CD4-positive, CD25-positive, alpha-beta regulatory T cell (primary cell): ENCODE results near the gene ARAP1. TPM values are rescaled to one million over a fixed set of nuclear protein-coding genes. Genes with fewer than 3 reads are reported as not detected.
A peak's percentile ranks its signal among the peaks of the same experiment; 100 is the strongest.

Experiments
- ATAC-seq, 2 donors: fragments of 150-1000 bp; cut with Tn5 transposase; one replicate each; pipeline ENCODE4 v1.10.0; 2021; ENCODE audit warnings: low read depth in 2 of 2, moderate number of reproducible peaks in 2 of 2, moderate library complexity in 1 of 2
- DNase-seq, 3 donors: peaks; one replicate each; pipeline versions ENCODE4 v3.0.0 to v3.0.0-alpha.2; 2012 to 2022; ENCODE audit warnings: mixed read lengths in 1 of 3
- H3K27ac ChIP-seq: one replicate; pipeline ENCODE4 v1.7.0; 2013; ENCODE audit warnings: mild to moderate bottlenecking, low read length; ENCODE audit not compliant: insufficient read depth, poor library complexity, severe bottlenecking
- H3K27me3 ChIP-seq: one replicate; pipeline ENCODE4 v1.7.0; 2013; ENCODE audit warnings: low read length; ENCODE audit not compliant: control insufficient read depth, insufficient read depth
- H3K36me3 ChIP-seq: one replicate; pipeline ENCODE4 v1.7.0; 2013; ENCODE audit warnings: mild to moderate bottlenecking, low read length, moderate library complexity; ENCODE audit not compliant: control insufficient read depth, insufficient read depth
- H3K4me1 ChIP-seq: 2 replicates; pipeline ENCODE4 v1.7.0; 2013; ENCODE audit warnings: mild to moderate bottlenecking, low read length; ENCODE audit not compliant: insufficient read depth, control insufficient read depth, poor library complexity, severe bottlenecking
- H3K4me3 ChIP-seq: one replicate; pipeline ENCODE4 v1.7.0; 2013; ENCODE audit warnings: low read depth, mild to moderate bottlenecking, low read length, moderate library complexity
- H3K9me3 ChIP-seq, 2 experiments: 1 replicate in 1 of 2; 2 replicates in 1 of 2; pipeline ENCODE4 v1.7.0; 2013; ENCODE audit warnings: low read length in 2 of 2, mild to moderate bottlenecking in 1 of 2, moderate library complexity in 1 of 2; ENCODE audit not compliant: control insufficient read depth in 2 of 2
- H3K27ac Mint-ChIP-seq, 3 donors: one replicate each; pipeline ENCODE4 v1.8.0; 2020 to 2022; ENCODE audit warnings: mild to moderate bottlenecking in 3 of 3, mixed read lengths in 3 of 3, moderate library complexity in 2 of 3
- H3K27me3 Mint-ChIP-seq: one replicate; pipeline ENCODE4 v1.8.0; 2022; ENCODE audit warnings: mild to moderate bottlenecking, mixed read lengths
- H3K36me3 Mint-ChIP-seq: one replicate; pipeline ENCODE4 v1.8.0; 2020; ENCODE audit warnings: mixed read lengths
- H3K4me1 Mint-ChIP-seq, 4 donors: one replicate each; pipeline ENCODE4 v1.8.0; 2020 to 2022; ENCODE audit warnings: mixed read lengths in 4 of 4, mild to moderate bottlenecking in 1 of 4
- H3K4me3 Mint-ChIP-seq, 4 donors: one replicate each; pipeline ENCODE4 v1.8.0; 2020 to 2022; ENCODE audit warnings: mild to moderate bottlenecking in 4 of 4, mixed read lengths in 4 of 4, moderate library complexity in 3 of 4
- H3K9me3 Mint-ChIP-seq, 7 donors: one replicate each; pipeline ENCODE4 v1.8.0; 2020 to 2022; ENCODE audit warnings: mixed read lengths in 7 of 7, mild to moderate bottlenecking in 3 of 7, moderate library complexity in 2 of 7
- polyA plus RNA-seq, 4 donors: library from polyadenylated mRNA; unstranded; fragments of 300-500 nt; fragmentation: Illumina TruSeq; gene quantifications; one replicate each; pipeline ENCODE4 v1.2.3, GENCODE V29; 2021
- total RNA-seq: library from RNA; stranded (reverse); gene quantifications from one replicate; pipeline ENCODE4 v1.2.3, GENCODE V29; 2022

Gene ARAP1
- total and polyA plus RNA-seq, 5 donors from 2014 or later, result 24.7 to 136 (median 31.5) TPM

- Mint-ChIP-seq H3K4me1 (peaks cover 5 to 69% (median 51%) of the 10 kb centered on the region in 4 donors), H3K9me3 (no peaks in the 10 kb centered on the region), H3K27ac (peak overlapping the region; percentile 98 to 99 (median 99)), H3K27me3 (no peaks in the 10 kb centered on the region), H3K4me3 (peak overlapping the region; percentile 20 to 85 (median 81)), H3K36me3 (peaks cover 8% of the 10 kb centered on the region)
- no peak for DNase-seq
- H3K4me1 ChIP-seq, result peaks cover 65% of the 10 kb centered on the region
- no peak for ATAC-seq
- H3K27me3 ChIP-seq, result no peaks in the 10 kb centered on the region
- H3K27ac ChIP-seq, result peak overlapping the region; percentile 80
- H3K4me3 ChIP-seq, result no peak overlapping the region
- H3K9me3 ChIP-seq, result no peaks in the 10 kb centered on the region
- no peaks in the 10 kb centered on the region for H3K36me3 ChIP-seq
Observed at GRCh38 chr11:72737336-72737735, 14.9 kb downstream of the ARAP1 start.

GRCh38 chr11:72736452-72737069 is 15.6 kb downstream of the ARAP1 start:
- peaks cover 57% of the 10 kb centered on the region for H3K4me1 ChIP-seq

DNA sequence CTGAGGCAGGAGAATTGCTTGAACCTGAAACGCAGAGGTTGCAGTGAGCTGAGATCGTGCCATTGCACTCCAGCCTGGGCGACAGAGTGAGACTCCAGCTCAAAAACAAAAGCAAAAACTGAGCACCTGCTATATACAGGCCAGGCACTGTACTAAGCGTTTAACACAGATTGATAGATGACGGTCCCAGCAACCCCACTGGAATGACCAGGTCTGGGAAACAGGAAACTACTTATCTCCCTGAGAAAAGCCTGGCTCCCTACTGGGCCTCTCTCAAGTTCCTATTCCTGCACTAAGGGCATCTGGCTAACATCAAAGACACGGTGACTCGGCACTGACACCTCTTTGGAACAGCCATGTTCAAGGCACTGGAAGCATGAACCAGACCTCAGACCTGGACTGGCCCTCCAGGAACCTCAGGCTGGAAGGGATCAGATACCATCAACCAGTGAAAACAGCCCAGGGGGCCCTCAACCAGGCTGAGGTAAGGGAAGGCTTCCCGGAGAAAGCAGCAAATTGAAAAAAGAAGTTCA is 16.6 kb downstream of the ARAP1 start:
- Histone ChIP-seq H3K4me1 (peaks cover 47% of the 10 kb centered on the region), H3K36me3 (peaks cover 3% of the 10 kb centered on the region), H3K27ac (peak overlapping the region; percentile 80), H3K27me3 (no peaks in the 10 kb centered on the region), H3K4me3 (no peak overlapping the region), H3K9me3 (no peaks in the 10 kb centered on the region)
- DNase-seq (no peak), ATAC-seq (no peak)
- Mint-ChIP-seq H3K9me3 (peaks cover 0 to 2% (median 0%) of the 10 kb centered on the region in 7 donors), H3K36me3 (peaks cover 18% of the 10 kb centered on the region), H3K27ac (peak overlapping the region; percentile 36 to 99 (median 60)), H3K27me3 (no peaks in the 10 kb centered on the region), H3K4me1 (peaks cover 9 to 55% (median 40%) of the 10 kb centered on the region in 4 donors), H3K4me3 (no peak overlapping the region)

More at GRCh38 chr11:72736452-72737069, 15.6 kb downstream of the ARAP1 start:
- ATAC-seq (peak; percentile 84 to 90), DNase-seq (peak; percentile 39 to 90 (median 76))
- no peaks in the 10 kb centered on the region for H3K27me3 ChIP-seq
- H3K4me3 ChIP-seq, result peak overlapping the region; percentile 19
- no peaks in the 10 kb centered on the region for H3K27me3 Mint-ChIP-seq
- H3K4me1 Mint-ChIP-seq, result peaks cover 5 to 61% (median 46%) of the 10 kb centered on the region in 4 donors
- H3K36me3 ChIP-seq, result peaks cover under 1% of the 10 kb centered on the region
- peaks cover 9% of the 10 kb centered on the region for H3K36me3 Mint-ChIP-seq
- peak overlapping the region; percentile 98 to 99 (median 99) for H3K27ac Mint-ChIP-seq
- H3K9me3 Mint-ChIP-seq, result peaks cover 0 to 1% (median 0%) of the 10 kb centered on the region in 7 donors
- H3K4me3 Mint-ChIP-seq, result peak overlapping the region; percentile 34 to 85 (median 78)
- H3K27ac ChIP-seq, result peak overlapping the region; percentile 80
- H3K9me3 ChIP-seq, result no peaks in the 10 kb centered on the region

GRCh38 chr11:72732329-72732728 is 19.9 kb downstream of the ARAP1 start:
- Mint-ChIP-seq H3K9me3 (peaks cover 0 to 2% (median 0%) of the 10 kb centered on the region in 7 donors), H3K27me3 (no peaks in the 10 kb centered on the region), H3K36me3 (peaks cover 15% of the 10 kb centered on the region), H3K27ac (peak overlapping the region in 1 of 3 donors; percentile 83), H3K4me3 (no peak overlapping the region), H3K4me1 (peaks cover 16 to 42% (median 28%) of the 10 kb centered on the region in 4 donors)
- Histone ChIP-seq H3K4me1 (peaks cover 17% of the 10 kb centered on the region), H3K27ac (no peak overlapping the region), H3K27me3 (no peaks in the 10 kb centered on the region), H3K4me3 (no peak overlapping the region), H3K36me3 (peaks cover 3% of the 10 kb centered on the region), H3K9me3 (no peaks in the 10 kb centered on the region)
- ATAC-seq, result no peak
- no peak for DNase-seq

DNA sequence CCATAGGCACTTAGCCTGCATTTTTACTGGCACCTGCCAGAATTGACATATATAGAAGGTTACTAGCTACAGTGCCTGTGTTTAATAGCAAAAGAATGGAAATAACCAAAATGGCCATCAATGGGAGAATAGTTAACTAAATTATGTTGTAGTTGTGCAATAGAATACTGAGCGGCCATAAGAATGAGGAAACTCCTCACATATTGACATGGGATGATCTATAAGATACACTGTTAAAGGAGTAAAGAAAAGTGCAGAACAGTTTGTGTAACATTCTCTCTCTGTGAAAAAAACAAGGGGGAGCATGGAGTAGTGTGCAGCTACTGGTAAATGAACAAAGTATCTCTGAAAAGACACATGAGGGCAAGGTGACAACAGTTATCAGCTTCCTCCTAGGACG is 21.5 kb downstream of the ARAP1 start:
- no peak for DNase-seq
- H3K4me1 ChIP-seq, result peaks cover 1% of the 10 kb centered on the region

GRCh38 chr11:72730243-72730642 is 22.0 kb downstream of the ARAP1 start:
- Histone ChIP-seq H3K36me3 (peaks cover 10% of the 10 kb centered on the region), H3K27ac (no peak overlapping the region), H3K9me3 (no peaks in the 10 kb centered on the region), H3K4me3 (no peak overlapping the region), H3K27me3 (no peaks in the 10 kb centered on the region), H3K4me1 (peaks cover 3% of the 10 kb centered on the region)
- Mint-ChIP-seq H3K4me1 (peaks cover 16 to 39% (median 20%) of the 10 kb centered on the region in 4 donors), H3K9me3 (peaks cover 0 to 2% (median 0%) of the 10 kb centered on the region in 7 donors), H3K27me3 (no peaks in the 10 kb centered on the region), H3K4me3 (no peak overlapping the region), H3K36me3 (peaks cover 18% of the 10 kb centered on the region), H3K27ac (peak overlapping the region in 2 of 3 donors; percentile 33 to 83)
- ATAC-seq (no peak), DNase-seq (no peak)

More for the DNA sequence above, 21.5 kb downstream of the ARAP1 start:
- peak overlapping the region in 2 of 3 donors; percentile 43 to 83 for H3K27ac Mint-ChIP-seq
- H3K9me3 Mint-ChIP-seq, result peaks cover 0 to 2% (median 0%) of the 10 kb centered on the region in 7 donors
- H3K4me3 ChIP-seq, result no peak overlapping the region
- H3K27me3 ChIP-seq, result no peaks in the 10 kb centered on the region
- peaks cover 16% of the 10 kb centered on the region for H3K36me3 Mint-ChIP-seq
- peaks cover 14 to 36% (median 17%) of the 10 kb centered on the region in 4 donors for H3K4me1 Mint-ChIP-seq
- no peak for ATAC-seq
- no peaks in the 10 kb centered on the region for H3K27me3 Mint-ChIP-seq
- peaks cover 10% of the 10 kb centered on the region for H3K36me3 ChIP-seq
- H3K27ac ChIP-seq, result no peak overlapping the region
- H3K9me3 ChIP-seq, result no peaks in the 10 kb centered on the region
- H3K4me3 Mint-ChIP-seq, result no peak overlapping the region

- Histone ChIP-seq H3K36me3 (peaks cover 10% of the 10 kb centered on the region), H3K4me1 (peaks cover 18% of the 10 kb centered on the region), H3K4me3 (no peak overlapping the region), H3K9me3 (no peaks in the 10 kb centered on the region), H3K27ac (no peak overlapping the region), H3K27me3 (no peaks in the 10 kb centered on the region)
- Mint-ChIP-seq H3K4me3 (peak overlapping the region in 2 of 4 donors; percentile 52 to 70), H3K27ac (peak overlapping the region; percentile 39 to 94 (median 89)), H3K9me3 (peaks cover 0 to 2% (median 0%) of the 10 kb centered on the region in 7 donors), H3K4me1 (peaks cover 16 to 60% (median 26%) of the 10 kb centered on the region in 4 donors), H3K27me3 (no peaks in the 10 kb centered on the region), H3K36me3 (peaks cover 21% of the 10 kb centered on the region)
- DNase-seq, result no peak
- ATAC-seq, result no peak
Observed at GRCh38 chr11:72727521-72727920, 24.7 kb downstream of the ARAP1 start.
